ENCODE measurements around the gene DYNLRB2. TPM values are rescaled to one million over a fixed set of nuclear protein-coding genes. Genes with fewer than 3 reads are reported as not detected.

Gene DYNLRB2
- total and polyA plus RNA-seq, 9 of the 15 experiments (the other 6 are each of a cell fraction or from before 2014, with no cell fraction given): not detected

DNA sequence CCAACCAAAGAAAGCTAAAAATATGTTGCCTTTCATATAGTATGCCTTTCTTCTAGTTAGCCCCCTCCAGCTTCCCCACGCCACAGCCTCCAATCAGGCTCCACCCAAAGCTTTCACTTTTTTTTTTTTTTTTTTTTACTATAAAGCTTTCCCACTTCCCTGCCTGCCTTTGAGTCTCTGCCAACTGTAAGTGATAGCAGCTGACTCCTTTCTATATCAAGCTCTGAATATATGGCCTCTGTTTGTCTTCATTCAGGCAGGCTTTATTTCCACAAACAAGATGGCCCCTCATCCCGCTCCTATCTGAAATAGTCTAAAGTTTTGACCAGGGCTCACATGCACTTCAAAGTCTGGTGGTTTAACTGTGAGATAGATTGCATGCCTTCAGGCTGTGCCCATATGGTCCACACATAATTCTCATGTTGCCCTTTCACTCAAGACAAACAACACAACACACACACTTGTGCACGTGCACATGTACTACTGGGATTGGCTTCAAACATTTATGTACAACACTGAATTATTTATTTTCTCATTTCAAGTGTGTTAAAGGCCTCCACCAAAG, 39.8 kb upstream of the DYNLRB2 start (continued):
- TF ChIP-seq, protein P1, sequence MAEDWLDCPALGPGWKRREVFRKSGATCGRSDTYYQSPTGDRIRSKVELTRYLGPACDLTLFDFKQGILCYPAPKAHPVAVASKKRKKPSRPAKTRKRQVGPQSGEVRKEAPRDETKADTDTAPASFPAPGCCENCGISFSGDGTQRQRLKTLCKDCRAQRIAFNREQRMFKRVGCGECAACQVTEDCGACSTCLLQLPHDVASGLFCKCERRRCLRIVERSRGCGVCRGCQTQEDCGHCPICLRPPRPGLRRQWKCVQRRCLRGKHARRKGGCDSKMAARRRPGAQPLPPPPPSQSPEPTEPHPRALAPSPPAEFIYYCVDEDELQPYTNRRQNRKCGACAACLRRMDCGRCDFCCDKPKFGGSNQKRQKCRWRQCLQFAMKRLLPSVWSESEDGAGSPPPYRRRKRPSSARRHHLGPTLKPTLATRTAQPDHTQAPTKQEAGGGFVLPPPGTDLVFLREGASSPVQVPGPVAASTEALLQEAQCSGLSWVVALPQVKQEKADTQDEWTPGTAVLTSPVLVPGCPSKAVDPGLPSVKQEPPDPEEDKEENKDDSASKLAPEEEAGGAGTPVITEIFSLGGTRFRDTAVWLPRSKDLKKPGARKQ (CRISPR knock-in tag; IDR thresholded peaks at IDR 0.05): no peak

DNA sequence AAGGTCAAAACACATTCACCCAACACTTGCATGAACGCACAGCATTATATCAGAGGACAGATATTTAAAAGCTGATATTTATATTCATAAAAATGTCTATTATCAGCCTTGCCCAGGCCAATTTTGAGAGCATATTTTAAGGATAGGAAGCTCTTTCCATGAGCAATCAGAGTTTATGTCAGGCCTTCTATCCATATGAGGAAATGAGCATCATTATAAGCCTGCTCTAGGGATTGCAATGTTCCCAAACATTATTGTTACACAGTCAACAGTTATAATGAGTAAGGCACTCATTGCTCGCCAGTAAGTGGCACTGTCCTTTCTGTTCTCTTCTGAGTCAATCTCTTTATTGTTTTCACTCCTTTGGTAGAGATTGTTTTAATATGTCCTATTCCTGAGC, 37.7 kb upstream of the DYNLRB2 start:
- CTCF ChIA-PET (ENCODE audit: low intra/inter-chr PET ratio): no interaction called here

More for the DNA sequence above, 37.7 kb upstream of the DYNLRB2 start:
- no peak overlapping the region for H3K4me3 ChIP-seq
- H3K4me2 ChIP-seq (ENCODE audit: insufficient read depth, low read length): no peak overlapping the region
- H3K9me3 ChIP-seq (replicated peaks; ENCODE audit: control insufficient read depth, insufficient read depth, low read depth, low read length): no peaks in the 10 kb centered on the region
- POLR2A ChIA-PET: interaction anchor here (1.0 kb wide), 1 partner anchor 12 kb away, joined by 3 read pairs; no protein-coding TSS in a partner anchor
- intact Hi-C loops (cut with micrococcal nuclease): no loop called here
- H3K4me1 ChIP-seq (replicated peaks in 1 of 2; ENCODE audit: control insufficient read depth in 2 of 2, insufficient read depth in 2 of 2, low read length in 2 of 2): no peaks in the 10 kb centered on the region
- no peak for TF ChIP-seq PURB (CRISPR knock-in tag; IDR thresholded peaks at IDR 0.05; ENCODE audit: low read depth)
- TF ChIP-seq SPI1 (IDR thresholded peaks at IDR 0.05; ENCODE audit: borderline replicate concordance, low read depth, low read length): no peak
- TF ChIP-seq, protein P2, sequence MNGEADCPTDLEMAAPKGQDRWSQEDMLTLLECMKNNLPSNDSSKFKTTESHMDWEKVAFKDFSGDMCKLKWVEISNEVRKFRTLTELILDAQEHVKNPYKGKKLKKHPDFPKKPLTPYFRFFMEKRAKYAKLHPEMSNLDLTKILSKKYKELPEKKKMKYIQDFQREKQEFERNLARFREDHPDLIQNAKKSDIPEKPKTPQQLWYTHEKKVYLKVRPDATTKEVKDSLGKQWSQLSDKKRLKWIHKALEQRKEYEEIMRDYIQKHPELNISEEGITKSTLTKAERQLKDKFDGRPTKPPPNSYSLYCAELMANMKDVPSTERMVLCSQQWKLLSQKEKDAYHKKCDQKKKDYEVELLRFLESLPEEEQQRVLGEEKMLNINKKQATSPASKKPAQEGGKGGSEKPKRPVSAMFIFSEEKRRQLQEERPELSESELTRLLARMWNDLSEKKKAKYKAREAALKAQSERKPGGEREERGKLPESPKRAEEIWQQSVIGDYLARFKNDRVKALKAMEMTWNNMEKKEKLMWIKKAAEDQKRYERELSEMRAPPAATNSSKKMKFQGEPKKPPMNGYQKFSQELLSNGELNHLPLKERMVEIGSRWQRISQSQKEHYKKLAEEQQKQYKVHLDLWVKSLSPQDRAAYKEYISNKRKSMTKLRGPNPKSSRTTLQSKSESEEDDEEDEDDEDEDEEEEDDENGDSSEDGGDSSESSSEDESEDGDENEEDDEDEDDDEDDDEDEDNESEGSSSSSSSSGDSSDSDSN (IDR thresholded peaks at IDR 0.05; ENCODE audit: borderline replicate concordance in 1 of 2, low read depth in 2 of 2, low read length in 2 of 2): no peak
- TF ChIP-seq CCAR2 (IDR thresholded peaks at IDR 0.05; ENCODE audit: low read depth, low read length): no peak
- no peak for TF ChIP-seq ZNF668 (CRISPR knock-in tag; IDR thresholded peaks at IDR 0.05)
- no peak for TF ChIP-seq SAFB2 (IDR thresholded peaks at IDR 0.05; ENCODE audit: borderline replicate concordance, low read depth, low read length, severe bottlenecking)
- TF ChIP-seq GATA2 (CRISPR knock-in tag; IDR thresholded peaks at IDR 0.05): no peak
- no peak for TF ChIP-seq ESRRA (IDR thresholded peaks at IDR 0.05; ENCODE audit: borderline replicate concordance, low read depth)
- TF ChIP-seq, protein P3, sequence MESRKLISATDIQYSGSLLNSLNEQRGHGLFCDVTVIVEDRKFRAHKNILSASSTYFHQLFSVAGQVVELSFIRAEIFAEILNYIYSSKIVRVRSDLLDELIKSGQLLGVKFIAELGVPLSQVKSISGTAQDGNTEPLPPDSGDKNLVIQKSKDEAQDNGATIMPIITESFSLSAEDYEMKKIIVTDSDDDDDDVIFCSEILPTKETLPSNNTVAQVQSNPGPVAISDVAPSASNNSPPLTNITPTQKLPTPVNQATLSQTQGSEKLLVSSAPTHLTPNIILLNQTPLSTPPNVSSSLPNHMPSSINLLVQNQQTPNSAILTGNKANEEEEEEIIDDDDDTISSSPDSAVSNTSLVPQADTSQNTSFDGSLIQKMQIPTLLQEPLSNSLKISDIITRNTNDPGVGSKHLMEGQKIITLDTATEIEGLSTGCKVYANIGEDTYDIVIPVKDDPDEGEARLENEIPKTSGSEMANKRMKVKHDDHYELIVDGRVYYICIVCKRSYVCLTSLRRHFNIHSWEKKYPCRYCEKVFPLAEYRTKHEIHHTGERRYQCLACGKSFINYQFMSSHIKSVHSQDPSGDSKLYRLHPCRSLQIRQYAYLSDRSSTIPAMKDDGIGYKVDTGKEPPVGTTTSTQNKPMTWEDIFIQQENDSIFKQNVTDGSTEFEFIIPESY (CRISPR knock-in tag; IDR thresholded peaks at IDR 0.05): no peak
- no peak for TF ChIP-seq GTF2A2 (tag; IDR thresholded peaks at IDR 0.05)
- H3K27ac ChIP-seq (ENCODE audit: extremely low read depth, low read depth, low read length): no peak overlapping the region
- no peaks in the 10 kb centered on the region for H3K36me3 ChIP-seq (ENCODE audit: control insufficient read depth, insufficient read depth, low read length)
- H2AFZ ChIP-seq (ENCODE audit: low read depth, low read length): no peak overlapping the region
- in situ Hi-C loops (cut with MboI): no loop called here
- H3K9me1 ChIP-seq (ENCODE audit: control insufficient read depth, insufficient read depth, low read length): no peaks in the 10 kb centered on the region
- no peak for DNase-seq (ENCODE audit: extremely low read depth in 1 of 4, low spot score in 3 of 4)
- BruUV-seq (replicated peaks): no TSS peak
- H4K20me1 ChIP-seq (replicated peaks; ENCODE audit: control insufficient read depth, insufficient read depth, low read length): no peaks in the 10 kb centered on the region; the same call in 1 of the 2 replicates
- no peak for FAIRE-seq
- 2% methylated on average over 2 of the region's 2 CpGs for WGBS (ENCODE audit: insufficient coverage, low coverage, missing lambda C conversion rate)
- H3K27me3 ChIP-seq (ENCODE audit: control insufficient read depth in 2 of 2, insufficient read depth in 2 of 2, low read length in 2 of 2): no peaks in the 10 kb centered on the region
- H3K9ac ChIP-seq (ENCODE audit: insufficient read depth in 1 of 2, low read depth in 2 of 2, low read length in 2 of 2): no peak overlapping the region
- no peaks in the 10 kb centered on the region for H3K79me2 ChIP-seq (ENCODE audit: control insufficient read depth, insufficient read depth, low read length)
- ATAC-seq: no peak
